Measurements from ENCODE around the gene CELA2A.
"Not testable (repeated sequence)": the region's sequence is repeated elsewhere in the genome, so short reads cannot be mapped to it uniquely, and the experiment has no call there.

CELA2A gene

GRCh38 chr1:15425521-15425920, 31.0 kb upstream of the CELA2A start:
- DNase-seq: no peak

- DNase-seq: peak; percentile 47
Measured at GRCh38 chr1:15425958-15426357, 30.6 kb upstream of the CELA2A start.

GRCh38 chr1:15426492-15427279, 29.8 kb upstream of the CELA2A start:
- peak; percentile 64 for DNase-seq

DNA sequence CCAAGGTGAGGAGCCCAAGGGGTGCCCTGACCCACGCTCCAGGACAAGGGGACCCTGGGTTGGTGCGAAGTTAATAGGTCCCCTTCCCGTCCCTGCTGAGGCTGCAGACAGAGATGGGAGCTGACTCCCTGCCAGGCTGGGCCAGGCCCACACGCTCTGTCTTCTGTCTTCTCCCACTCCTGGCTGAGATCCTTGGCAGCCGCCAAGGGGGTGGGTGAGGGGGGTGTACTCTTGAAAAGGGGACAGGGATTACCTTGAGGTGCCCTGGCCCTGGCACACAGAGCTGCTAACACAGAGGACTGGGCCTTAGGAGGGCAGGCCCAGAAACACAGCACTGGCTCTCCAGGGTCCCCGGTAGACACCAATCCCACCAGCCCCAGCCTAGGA, 29.3 kb upstream of the CELA2A start:
- DNase-seq: no peak

DNA sequence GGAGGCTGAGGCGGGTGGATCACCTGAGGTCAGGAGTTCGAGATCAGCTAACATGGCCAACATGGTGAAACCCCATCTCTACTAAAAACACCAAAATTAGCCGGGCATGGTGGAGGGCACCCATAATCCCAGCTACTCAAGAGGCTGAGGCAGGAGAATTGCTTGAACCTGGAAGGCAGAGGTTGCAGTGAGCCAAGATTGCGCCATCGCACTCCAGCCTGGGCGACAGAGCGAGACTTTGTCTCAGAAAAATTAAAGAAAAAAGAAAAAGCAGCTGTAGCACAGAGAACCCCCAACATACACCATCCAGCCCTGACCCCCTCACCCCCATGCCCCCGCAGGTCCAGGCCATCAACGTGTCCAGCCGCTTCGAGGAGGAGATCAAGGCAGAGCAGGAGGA, 28.3 kb upstream of the CELA2A start:
- DNase-seq: not testable (repeated sequence)

DNA sequence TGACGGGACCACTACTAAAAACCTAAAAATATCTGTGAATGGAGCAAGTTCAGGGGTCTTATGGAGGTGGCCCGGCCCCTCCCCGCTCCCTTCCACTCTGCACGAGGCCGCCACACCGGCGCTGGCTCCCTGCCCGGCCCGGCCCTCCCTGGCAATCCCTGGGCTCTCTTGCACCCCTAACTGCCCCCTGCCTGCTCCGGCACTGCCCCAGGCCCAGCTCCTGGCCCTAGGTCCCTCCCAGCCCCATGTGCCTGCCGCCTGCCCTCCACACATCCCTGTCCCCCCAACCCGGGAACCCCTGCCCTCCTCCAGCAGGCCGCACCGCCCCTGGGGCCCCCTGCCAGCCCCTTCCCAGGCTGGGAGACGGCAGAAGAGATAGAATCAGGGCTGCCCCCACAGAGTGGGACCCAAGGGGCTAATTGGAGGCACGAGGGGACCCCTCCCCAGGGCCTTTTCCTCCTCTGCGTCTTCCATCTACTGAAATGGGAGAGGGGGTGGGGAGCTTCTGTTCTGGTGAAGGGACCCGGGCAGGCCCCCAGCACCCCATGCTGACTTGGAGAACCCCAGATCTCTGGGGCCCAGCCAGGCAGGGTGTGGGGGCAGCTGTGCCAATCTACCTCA, 27.6 kb upstream of the CELA2A start:
- peak; percentile 48 for DNase-seq

DNA sequence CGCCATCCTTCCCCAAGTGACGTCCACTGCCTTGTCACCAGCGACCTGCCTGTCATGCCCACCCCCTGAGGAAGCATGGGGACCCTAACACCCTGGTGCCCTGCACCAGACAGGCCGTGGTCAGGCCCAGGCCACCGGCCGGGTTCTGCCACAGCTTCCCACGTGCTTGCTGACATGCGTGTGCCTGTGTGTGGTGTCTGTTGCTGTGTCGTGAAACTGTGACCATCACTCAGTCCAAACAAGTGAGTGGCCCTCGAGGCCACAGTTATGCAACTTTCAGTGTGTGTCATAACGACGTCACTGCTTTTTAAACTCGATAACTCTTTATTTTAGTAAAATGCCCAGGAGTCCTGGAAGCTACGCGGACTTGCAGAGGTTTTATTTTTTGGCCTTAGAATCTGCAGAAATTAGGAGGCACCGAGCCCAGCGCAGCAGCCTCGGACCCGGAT, 26.8 kb upstream of the CELA2A start:
- DNase-seq: no peak

DNA sequence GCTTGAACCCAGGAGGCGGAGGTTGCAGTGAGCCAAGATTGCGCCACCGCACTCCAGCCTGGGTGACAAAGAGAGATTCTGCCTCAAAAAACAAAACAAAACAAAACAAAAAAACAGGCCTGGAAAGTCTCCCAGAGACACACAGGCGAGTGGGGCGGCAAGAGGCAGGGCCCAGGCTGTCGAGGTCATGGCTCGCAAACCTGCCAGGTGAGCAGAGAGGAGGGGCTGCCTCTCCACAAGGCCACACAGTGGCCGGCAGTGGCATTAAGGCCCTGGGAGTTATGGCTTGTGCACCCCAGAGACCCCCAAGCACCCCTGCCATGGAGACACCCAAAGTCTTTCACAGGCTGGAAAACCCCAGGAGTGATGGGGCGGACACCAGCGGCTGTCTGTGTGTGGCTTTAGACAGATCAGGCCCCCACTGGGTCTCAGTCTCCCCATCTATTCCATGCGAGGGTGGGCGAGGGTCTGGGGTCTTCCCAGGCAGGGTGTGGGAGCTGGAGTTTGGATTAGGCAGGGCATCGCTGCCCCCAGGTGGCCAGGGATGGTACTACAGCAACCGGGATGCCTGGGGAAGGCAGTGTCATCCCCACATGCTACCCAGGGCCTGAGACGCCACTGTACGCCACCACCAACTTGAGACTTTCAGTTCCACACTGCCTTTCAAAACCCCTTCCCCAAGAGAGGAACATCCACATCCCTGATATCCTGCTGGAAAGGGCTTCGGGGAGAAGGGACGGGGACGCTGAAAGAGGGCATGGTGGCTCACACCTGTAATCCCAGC, 25.6 kb upstream of the CELA2A start:
- DNase-seq: peak; percentile 81

- DNase-seq: peak; percentile 35
Measured at GRCh38 chr1:15431571-15431948, 25.0 kb upstream of the CELA2A start.

DNA sequence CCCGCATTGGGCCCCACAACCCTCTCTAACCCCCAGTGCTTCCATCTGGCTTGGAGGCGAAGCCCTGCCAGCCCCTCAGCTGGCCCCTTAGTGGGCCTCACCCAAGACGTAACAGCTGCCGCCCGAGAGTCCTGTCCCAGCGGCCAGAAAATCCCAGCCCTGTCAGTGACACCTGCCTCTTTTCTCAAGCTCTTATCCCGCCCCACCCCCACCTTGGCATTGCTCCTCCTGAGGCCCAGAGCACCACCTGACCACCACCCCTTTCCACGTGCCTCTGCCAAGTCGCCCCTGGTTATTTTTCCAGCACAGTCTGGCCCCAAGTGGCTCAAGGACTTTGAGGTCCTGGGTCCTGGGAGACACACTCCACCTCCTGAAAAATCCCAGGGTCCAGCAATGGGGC, 24.2 kb upstream of the CELA2A start:
- no peak for DNase-seq

DNA sequence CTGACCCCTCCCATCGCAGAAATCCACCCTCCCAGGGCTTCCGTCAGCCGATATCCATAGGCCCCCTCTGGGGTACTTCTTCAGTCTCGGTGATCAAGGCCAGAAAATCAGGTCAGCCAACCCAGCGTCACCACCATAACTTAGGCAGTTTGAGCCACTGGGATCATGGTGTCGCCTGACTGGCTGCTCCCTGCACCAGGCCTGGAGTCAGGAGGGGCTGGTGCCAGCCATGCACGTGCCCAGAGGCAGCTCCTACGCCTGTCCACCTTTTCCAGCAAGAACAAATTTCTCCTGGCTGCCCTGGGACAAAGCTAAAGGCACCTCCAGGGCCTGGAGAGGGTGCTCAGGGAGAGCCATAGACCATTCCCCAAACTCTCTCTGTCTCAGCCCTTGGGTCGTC, 23.1 kb upstream of the CELA2A start:
- no peak for DNase-seq

DNA sequence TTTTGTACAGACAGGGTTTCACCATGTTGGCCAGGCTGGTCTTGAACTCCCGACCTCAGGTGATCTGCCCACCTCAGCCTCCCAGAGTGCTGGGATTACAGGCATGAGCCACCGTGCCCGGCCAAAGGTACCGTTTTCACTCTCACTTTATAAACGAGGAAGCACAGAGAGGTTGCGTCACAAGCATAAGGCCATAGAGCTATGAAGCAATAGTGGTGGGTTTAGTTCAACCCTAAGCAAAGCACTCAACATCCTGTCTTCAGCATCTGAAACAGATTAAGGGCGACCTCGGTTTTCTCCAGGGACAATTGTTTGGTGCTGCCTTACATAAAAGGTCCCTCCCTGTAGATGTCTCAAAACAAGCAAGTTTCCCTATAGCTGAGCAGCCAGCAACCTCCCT, 21.8 kb upstream of the CELA2A start:
- DNase-seq: not testable (repeated sequence)

DNA sequence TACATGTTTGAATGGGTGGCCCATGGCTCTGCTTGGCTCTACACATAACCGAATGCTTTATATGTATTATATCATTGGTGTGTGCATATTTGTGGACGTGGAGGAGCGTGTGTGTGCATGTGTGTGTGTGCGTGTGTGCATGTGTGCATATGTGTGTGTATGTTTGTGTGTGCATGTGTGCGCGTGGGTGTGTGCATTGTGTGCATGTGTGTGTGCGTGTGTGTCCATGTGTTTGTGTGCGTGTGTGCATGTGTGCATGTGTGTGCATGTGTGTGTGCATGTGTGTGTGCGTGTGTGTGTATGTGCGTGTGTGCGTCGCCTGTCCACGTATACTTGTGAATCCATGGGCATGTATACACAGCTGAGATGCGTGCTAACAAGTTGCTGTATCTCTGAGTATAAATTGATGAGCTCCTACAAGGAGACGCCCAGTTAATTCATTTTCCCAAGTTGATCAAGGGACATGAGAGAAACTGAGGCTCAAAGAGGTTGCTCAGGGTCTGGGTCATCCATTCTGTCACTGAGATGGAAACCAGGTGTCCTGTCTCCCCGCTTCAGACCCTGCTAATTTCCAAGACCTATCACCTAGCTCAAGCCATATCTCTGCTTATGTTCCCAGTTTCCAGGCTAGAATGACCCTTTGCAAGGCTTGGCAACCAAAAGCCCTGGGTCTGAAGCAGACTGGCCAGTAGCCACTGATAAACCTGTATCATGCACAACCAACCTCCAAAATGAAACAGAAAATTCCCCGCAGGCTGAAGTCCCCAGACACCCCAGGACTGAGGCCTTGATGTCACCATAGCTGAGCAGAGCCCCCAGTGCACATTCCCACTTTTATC, 21.1 kb upstream of the CELA2A start:
- no peak for DNase-seq

DNA sequence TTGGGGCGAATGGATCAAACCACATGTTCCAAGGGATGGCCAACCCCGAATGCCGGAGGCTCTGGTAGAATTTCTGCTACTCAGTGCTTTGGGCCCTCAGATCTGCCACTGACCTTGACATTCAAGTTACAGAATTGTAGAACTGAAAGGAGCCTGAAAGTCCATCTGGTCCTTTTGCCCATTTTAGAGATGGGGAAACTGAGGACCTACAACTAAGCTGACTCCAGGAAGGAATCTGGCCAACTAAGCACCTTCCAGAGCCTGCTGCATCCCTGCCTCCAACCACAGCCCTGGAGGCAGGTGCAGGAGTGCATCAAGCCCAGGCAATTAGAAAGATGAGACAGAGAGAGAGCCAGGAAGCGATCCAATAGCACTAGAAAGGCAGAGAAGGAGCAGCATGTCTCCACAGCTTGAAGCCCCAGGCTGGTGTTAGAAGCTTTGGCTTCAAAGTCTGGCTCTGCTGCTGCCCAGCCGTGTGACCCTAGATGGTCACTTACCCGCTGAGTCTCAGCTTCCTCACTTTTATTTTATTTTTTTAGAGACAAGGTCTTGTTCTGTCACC, 19.6 kb upstream of the CELA2A start:
- no peak for DNase-seq

GRCh38 chr1:15439325-15439724, 17.2 kb upstream of the CELA2A start:
- DNase-seq: no peak

- no peak for DNase-seq
Measured at GRCh38 chr1:15440357-15440756, 16.2 kb upstream of the CELA2A start.

DNA sequence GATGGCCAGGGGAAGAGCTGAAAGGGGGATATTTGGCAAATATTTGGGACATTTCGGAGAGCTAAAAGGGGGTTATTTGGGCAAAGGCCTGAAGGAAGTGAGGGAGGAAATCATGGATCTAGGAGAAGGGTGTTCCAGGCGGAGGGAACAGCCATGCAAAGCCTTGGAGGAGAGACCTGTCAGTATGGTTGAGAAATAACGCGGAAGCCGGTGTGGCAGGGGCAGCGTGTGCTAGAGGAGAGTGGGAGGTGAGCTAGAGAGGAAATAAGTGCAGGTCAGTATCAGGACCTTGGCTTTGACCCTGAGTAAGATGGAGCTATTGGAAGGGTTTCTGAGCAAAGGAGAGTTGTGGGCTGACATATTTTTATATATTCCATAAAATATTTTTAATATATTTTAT, 15.3 kb upstream of the CELA2A start:
- no peak for DNase-seq

DNA sequence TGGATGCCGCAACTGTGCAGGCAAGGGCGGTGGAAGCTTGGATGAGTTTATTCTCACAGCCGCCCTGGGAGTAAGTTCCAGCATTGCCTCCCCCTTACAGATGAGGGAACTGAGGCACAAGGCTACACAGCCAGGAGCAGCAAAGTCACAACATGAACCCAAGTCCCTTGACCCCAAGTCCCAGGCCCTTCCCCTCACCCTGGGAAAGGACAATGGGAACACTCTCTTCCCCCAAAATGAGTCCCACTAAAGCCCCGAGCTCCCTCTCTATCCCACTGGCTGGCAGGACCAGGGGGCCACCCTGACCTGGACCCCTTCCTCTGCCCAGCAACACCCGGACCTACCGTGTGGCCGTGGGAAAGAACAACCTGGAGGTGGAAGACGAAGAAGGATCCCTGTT, 14.4 kb upstream of the CELA2A start:
- DNase-seq: no peak

DNA sequence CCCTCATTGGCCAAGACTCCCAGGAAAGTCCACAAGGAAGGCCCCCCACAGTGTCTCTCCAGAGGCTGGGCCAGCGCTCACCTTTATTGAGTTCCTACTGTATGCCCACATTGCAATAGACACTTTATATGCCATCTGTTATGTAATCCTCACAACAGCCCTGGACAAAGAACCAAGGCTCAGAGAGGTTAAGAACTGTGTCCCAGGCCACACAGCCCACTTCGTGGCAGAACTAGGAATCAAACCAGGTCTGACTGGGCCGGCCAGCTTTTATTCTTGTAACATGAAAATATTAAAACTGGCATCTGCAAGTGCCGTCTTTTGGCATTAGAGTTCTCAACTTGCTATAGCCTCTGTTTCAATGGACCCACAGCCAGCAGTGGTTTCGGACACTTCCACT, 13.8 kb upstream of the CELA2A start:
- DNase-seq: no peak

GRCh38 chr1:15443281-15443680, 13.3 kb upstream of the CELA2A start:
- DNase-seq: no peak

- DNase-seq: no peak
Measured at GRCh38 chr1:15444468-15445389, 11.8 kb upstream of the CELA2A start.

All from islet precursor cell (in vitro differentiated cells).